Stimulated activated CD8-positive, alpha-beta memory T cell treated with anti-CD3 and anti-CD28 coated beads, Interleukin-4, amount 100 ng/mL, for 4 hours (primary cell): ENCODE data around the gene GCK.
"Not testable (repeated sequence)": the region's sequence is repeated elsewhere in the genome, so short reads cannot be mapped to it uniquely, and the experiment has no call there.

Source experiments
- DNase-seq, 2 donors: peaks; one replicate each; pipeline ENCODE4 v3.0.0-alpha.2; 2020; ENCODE audit warnings: low read depth in 2 of 2, low spot score in 1 of 2

GCK gene

DNA sequence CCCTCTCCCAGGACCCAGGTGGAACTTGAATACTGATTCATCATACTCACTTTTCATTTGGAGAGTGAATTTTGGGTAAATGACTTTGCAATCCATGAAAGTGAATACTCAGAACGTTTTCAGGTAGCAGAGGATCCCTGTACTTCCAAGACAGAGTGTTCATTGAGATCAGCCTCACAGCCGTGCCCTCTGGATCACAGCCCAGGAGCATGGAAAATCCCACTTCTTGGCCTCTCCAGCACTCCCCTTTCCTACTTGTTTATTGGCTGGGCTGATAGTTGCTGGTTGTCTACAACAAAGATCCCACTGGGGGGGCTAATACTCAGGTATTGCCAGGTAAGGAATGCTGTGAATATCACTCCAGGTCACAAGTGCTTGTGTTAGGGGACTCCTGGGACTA lies 5.9 kb downstream of the GCK start:
- DNase-seq = no peak

GRCh38 chr7:44182827-44183226 lies 6.4 kb downstream of the GCK start:
- DNase-seq = no peak

GRCh38 chr7:44180631-44181030 lies 8.6 kb downstream of the GCK start:
- DNase-seq = no peak

DNA sequence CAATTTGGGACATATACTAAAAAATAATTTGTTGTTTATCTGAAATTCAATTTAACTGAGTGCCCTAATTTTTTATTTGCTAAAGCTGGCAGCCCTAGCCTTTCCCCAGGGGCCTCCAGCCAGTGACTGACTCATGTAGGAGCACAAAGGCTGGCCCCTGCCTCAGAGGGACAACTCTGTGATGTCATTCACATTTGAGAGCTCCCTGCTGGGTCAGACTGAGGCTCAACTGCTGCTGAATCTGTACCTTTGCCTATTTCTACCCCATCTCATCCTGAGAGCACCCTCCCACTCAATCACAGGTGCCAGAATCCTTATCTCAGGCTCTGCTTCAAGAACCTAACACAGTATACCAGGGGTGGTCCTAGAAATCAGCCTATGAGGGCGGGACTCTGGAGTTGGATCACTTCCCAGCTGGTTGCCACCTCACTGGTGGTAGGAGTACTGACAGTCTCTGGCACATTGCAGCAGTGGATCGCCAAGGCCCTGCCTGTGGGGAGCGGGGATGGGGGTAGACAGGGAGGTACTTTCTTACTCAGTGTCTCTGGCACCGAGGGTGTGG lies 11.6 kb downstream of the GCK start:
- no peak for DNase-seq

DNA sequence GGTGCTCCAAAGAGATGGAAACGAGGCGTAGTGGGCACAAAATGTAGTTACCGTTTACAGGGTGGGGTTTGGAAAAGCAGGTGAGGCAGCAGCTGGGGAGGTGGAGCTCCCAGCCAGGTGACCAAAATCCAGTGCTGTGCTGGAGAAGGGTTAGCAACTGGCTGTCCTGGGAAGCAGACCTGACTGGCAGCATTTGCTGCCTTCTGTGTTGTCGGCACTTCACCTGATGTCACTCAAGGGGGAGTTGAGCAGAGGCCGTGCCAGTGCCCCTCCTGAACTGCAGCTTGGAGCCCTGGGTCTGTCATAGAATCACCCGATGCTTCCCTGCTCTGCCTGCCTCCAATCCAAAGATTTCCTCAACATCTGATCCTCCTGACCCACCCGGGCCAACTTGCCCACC lies 12.8 kb downstream of the GCK start:
- no peak for DNase-seq

DNA sequence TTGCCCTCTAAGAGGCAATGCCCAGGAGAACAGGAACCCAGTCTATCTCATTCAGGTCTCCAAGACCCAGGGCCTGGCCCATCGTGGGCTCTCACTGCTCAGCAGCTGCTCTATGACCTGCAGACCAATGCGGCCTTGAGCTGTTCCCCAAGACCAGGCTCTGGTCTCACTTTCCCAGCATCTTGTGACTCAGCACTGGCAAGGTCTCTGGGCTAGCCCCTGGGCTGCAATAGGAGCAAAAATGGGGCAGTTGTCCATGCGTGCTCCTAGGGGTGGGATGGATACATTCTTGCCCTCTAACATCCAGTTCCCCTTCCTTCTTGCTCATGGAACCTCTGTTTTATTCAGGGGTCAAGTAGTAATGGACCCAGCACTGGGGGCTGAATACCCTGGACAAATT lies 13.5 kb downstream of the GCK start:
- DNase-seq = no peak

DNA sequence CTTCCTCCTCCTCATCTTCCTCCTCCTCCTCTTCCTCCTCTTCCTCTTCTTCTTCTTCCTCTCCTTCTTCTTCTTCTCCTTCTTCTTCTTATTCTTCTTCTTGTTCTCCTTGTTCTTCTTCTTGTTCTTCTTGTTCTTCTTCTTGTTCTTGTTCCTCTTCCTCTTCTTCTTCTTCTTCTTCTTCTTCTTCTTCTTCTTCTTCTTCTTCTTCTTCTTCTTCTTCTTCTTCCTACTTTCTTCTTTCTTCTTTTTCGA lies 14.6 kb downstream of the GCK start:
- DNase-seq = not testable (repeated sequence)

- DNase-seq = no peak
These were observed 15.1 kb downstream of the GCK start for GRCh38 chr7:44173911-44174693.

DNA sequence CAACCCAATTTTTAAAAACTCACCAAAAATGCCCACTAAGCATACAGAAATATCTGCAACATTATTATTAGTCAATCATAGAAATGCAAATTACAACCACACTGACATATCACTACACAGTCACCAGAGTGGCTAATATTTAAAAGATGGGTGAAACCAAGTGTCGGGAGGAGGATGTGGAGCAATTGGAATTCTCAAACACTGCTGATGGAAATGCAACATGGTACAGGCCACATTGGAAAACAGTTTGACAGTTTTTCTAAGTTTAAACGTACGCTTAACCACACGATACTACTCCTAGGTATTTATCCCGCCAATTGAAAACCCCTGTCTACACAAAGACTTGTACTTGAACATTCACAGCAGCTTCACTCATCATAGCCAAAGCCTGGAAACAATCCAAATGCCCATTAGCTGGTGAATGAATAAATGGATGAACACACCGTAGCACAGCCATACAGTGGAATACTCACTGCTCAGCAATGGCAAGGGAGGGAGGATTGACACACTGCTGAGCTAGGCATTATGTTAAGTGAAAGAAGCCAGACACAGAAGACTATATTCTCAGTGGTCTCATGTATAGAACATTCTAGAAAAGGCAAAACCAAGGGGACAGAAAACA lies 16.3 kb downstream of the GCK start:
- no peak for DNase-seq

- no peak for DNase-seq
These were observed 16.9 kb downstream of the GCK start for GRCh38 chr7:44172352-44172751.

- DNase-seq = not testable (repeated sequence)
These were observed 17.3 kb downstream of the GCK start for GRCh38 chr7:44171901-44172300.

DNA sequence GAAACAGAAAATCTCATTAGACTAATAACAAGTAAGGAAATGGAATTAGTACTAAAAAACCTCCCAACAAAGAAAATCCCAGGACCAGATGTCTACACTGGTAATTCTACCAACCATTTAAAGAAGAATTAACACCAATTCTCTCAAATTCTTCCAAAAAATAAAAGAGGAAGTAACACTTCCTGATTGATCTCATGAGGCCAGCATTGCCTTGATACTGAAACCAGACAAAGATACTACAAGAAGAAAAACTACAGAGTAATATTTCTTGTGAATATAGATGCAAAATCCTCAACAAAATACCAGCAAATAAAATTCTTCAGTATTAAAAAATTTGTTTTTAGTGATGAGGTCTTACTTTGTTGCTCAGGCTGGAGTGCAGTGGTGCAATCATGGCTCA lies 21.3 kb downstream of the GCK start:
- DNase-seq = no peak

- no peak for DNase-seq
These were observed 25.6 kb downstream of the GCK start for GRCh38 chr7:44163591-44163990.

- no peak for DNase-seq
These were observed 26.3 kb downstream of the GCK start for GRCh38 chr7:44162785-44163395.

GRCh38 chr7:44162179-44162578 lies 27.1 kb downstream of the GCK start:
- DNase-seq = no peak

- no peak for DNase-seq
These were observed 27.9 kb downstream of the GCK start for GRCh38 chr7:44161371-44161770.

DNA sequence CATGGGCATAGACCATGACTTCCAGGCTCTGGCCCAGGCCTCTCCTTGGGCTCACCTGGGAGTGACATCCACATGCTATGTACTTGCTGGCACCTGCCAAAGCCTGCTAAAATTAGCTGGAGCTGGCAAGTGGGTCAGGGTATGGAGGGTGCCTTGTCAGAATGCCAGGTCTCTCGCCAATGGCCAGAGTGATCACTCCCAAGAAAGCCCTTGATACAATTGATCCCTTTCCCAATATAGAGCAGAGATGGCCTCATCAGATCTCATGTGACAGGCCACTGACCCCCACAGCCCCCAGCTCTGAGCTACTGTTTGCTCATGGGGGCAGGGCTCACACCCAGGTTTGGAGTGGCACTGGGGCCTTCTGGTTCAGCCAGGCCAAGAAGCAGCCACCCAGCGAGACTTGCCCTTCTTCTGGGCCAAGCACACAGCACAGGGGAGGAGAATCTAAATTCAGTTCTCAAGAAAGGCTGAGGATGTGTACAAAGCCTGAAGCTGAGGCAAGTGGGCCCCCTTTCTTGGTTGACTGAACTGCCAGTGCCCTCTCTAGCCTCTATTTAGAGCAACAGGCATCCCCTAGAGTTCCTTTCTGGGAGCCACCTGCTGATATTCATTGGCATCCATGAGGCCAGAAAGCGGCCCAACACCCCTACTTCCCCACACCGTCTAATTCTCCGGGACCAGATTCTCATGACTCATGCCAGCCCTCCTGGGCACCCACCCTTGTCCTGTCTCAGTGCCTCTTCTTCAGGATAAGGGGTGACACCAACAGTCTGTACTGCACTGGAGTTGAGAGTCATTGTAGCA lies 29.2 kb downstream of the GCK start:
- no peak for DNase-seq

DNA sequence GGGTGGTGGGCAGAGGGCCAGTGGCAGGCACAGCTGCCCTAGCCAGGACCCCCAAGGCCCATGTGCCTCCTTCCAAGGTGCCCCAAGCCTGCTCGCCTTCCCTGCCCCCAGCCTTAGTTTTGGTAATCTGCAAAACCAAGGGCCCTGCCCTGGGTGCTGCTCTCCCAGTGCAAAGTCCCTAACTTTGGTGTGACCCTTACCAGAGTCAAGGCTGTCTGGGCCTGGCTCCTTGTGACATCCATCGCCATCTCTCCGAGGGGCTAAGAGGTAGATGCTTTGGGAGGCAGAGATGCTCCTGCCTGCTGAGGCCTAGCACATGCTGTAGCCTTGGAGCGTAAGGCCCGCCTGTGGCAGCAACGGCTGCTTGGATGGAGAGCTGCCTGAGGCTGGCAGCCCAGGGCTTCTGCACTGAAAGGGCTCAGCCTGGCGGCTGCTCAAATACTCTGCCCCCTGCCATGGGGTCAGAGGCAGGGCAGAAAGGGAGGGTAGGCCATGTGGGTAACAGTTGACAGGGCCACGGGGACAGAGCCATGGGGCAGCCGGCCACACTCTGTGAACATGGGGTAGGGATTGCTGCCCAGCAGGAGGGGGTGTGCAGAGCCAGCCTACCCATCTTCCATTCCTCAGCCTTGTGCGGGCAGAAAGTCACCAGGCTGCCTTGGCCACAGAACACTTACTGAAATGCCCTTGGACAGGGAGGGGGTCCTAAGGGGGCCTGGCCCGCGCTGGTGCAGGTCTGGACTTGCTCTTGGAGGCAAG lies 30.2 kb downstream of the GCK start:
- no peak for DNase-seq

GRCh38 chr7:44158096-44158872 lies 31.0 kb downstream of the GCK start:
- no peak for DNase-seq
